Neural crest cell (in vitro differentiated cells): ENCODE measurements around the gene INPP4B. TPM values are rescaled to one million over a fixed set of nuclear protein-coding genes. Genes with fewer than 3 reads are reported as not detected.

ENCODE experiments used
- DNase-seq: peaks from one replicate; pipeline ENCODE4 v3.0.0; 2021; ENCODE audit warnings: low read depth, mixed read lengths, low spot score
- H3K27ac Mint-ChIP-seq: one replicate; pipeline ENCODE4 v1.8.0; 2021; ENCODE audit warnings: mild to moderate bottlenecking, mixed read lengths; ENCODE audit not compliant: unreplicated experiment
- H3K27me3 Mint-ChIP-seq: 2 replicates; pipeline ENCODE4 v1.8.0; 2021; ENCODE audit warnings: low read depth, mild to moderate bottlenecking, mixed read lengths
- H3K36me3 Mint-ChIP-seq: 2 replicates; pipeline ENCODE4 v1.8.0; 2021; ENCODE audit warnings: low read depth, mild to moderate bottlenecking, mixed read lengths
- H3K4me1 Mint-ChIP-seq: 2 replicates; pipeline ENCODE4 v1.8.0; 2021; ENCODE audit warnings: mixed read lengths
- H3K4me3 Mint-ChIP-seq: one replicate; pipeline ENCODE4 v1.8.0; 2021; ENCODE audit warnings: mild to moderate bottlenecking, mixed read lengths
- H3K9me3 Mint-ChIP-seq: 2 replicates; pipeline ENCODE4 v1.8.0; 2021; ENCODE audit warnings: mixed read lengths
- total RNA-seq: library from RNA; stranded (reverse); gene quantifications from 2 replicates; pipeline ENCODE4 v1.2.1, GENCODE V29; 2021
- TF ChIP-seq, protein P1 (sequence below): fragments of 200-600 bp; sonication (generic); conservative IDR thresholded peaks from 2 replicates; pipeline ENCODE4 v1.5.0; 2021; ENCODE audit warnings: antibody characterized with exemption, mild to moderate bottlenecking

INPP4B gene
- total RNA-seq, 1 donor from 2014 or later: 7.3 TPM

DNA sequence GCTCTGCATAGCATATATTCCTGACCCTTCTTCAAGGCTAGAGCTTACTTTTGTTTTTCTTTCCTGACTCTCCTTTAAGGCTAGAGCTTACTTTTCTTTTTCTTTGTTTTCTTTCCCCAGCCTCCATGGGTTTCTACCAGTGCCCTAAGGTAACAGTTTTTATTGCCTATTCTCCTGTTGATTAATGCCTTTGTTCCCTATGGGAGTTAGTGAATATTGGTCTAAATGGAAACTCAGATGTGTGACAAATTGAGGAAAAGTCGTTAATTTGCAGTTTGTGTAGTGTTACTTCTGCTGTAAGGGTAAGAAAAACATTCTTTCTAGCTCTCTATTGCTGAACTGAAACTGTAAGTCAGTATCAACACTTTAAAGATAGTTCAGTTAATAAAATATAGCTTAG lies 851.0 kb downstream of the INPP4B start:
- Mint-ChIP-seq H3K27ac (no peak overlapping the region), H3K9me3 (peaks cover 16% of the 10 kb centered on the region), H3K4me3 (no peak overlapping the region), H3K36me3 (peaks cover 3% of the 10 kb centered on the region), H3K27me3 (no peaks in the 10 kb centered on the region), H3K4me1 (no peaks in the 10 kb centered on the region)
- DNase-seq: no peak
- TF ChIP-seq, protein P1, sequence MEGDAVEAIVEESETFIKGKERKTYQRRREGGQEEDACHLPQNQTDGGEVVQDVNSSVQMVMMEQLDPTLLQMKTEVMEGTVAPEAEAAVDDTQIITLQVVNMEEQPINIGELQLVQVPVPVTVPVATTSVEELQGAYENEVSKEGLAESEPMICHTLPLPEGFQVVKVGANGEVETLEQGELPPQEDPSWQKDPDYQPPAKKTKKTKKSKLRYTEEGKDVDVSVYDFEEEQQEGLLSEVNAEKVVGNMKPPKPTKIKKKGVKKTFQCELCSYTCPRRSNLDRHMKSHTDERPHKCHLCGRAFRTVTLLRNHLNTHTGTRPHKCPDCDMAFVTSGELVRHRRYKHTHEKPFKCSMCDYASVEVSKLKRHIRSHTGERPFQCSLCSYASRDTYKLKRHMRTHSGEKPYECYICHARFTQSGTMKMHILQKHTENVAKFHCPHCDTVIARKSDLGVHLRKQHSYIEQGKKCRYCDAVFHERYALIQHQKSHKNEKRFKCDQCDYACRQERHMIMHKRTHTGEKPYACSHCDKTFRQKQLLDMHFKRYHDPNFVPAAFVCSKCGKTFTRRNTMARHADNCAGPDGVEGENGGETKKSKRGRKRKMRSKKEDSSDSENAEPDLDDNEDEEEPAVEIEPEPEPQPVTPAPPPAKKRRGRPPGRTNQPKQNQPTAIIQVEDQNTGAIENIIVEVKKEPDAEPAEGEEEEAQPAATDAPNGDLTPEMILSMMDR: no peak

DNA sequence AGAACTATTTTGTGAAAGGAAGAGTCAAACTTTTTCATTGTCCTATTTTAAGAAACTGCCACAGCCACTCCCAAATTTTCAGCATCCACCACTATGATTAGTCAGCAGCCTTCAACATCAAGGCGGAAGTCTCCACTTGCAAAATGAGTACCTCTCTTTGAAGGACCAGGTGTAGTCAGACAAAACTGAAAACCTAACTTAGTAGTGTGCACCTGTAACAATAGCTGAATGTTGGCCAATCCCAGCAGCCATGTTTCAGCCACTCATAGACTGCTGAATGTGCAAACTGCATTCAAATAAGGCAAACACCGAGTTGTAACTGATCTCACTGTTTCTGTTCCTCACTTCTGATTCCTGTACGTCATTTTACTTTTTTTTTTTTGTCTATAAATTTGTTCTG lies 868.7 kb downstream of the INPP4B start:
- DNase-seq: no peak
- Mint-ChIP-seq H3K4me1 (no peaks in the 10 kb centered on the region), H3K36me3 (no peaks in the 10 kb centered on the region), H3K27ac (no peak overlapping the region), H3K4me3 (no peak overlapping the region), H3K9me3 (no peaks in the 10 kb centered on the region), H3K27me3 (no peaks in the 10 kb centered on the region)
- TF ChIP-seq, protein P1: no peak
